Nephron progenitor cell (in vitro differentiated cells): ENCODE data around the gene TMEM11.

ENCODE experiments used
- DNase-seq: peaks from one replicate; pipeline ENCODE4 v3.0.0; 2021
- H3K27ac Mint-ChIP-seq: 2 replicates; pipeline ENCODE4 v1.8.0; 2021; ENCODE audit warnings: mild to moderate bottlenecking, moderate library complexity, mixed read lengths
- H3K27me3 Mint-ChIP-seq: 2 replicates; pipeline ENCODE4 v1.8.0; 2021; ENCODE audit warnings: mild to moderate bottlenecking, low read depth, mixed read lengths; ENCODE audit not compliant: poor library complexity
- H3K36me3 Mint-ChIP-seq: 2 replicates; pipeline ENCODE4 v1.8.0; 2021; ENCODE audit warnings: low read depth, mixed read lengths
- H3K4me1 Mint-ChIP-seq: 2 replicates; pipeline ENCODE4 v1.8.0; 2021; ENCODE audit warnings: mixed read lengths
- H3K4me3 Mint-ChIP-seq: 2 replicates; pipeline ENCODE4 v1.8.0; 2021; ENCODE audit warnings: mild to moderate bottlenecking, moderate library complexity, mixed read lengths
- H3K9me3 Mint-ChIP-seq: 2 replicates; pipeline ENCODE4 v1.8.0; 2021; ENCODE audit warnings: mild to moderate bottlenecking, moderate library complexity, mixed read lengths
- CTCF ChIP-seq: fragments of 200-600 bp; sonication (generic); IDR thresholded peaks from 2 replicates; pipeline ENCODE4 v1.5.0; 2021; ENCODE audit warnings: antibody characterized with exemption

The TMEM11 gene

GRCh38 chr17:21239680-21240368 is 25.9 kb upstream of the TMEM11 start:
- DNase-seq: peak; percentile 24
- no peaks in the 10 kb centered on the region for H3K9me3 Mint-ChIP-seq
- peak overlapping the region; percentile 51 for H3K27ac Mint-ChIP-seq
- peak; percentile 53 for TF ChIP-seq CTCF
- H3K36me3 Mint-ChIP-seq: no peaks in the 10 kb centered on the region
- no peaks in the 10 kb centered on the region for H3K27me3 Mint-ChIP-seq
- H3K4me3 Mint-ChIP-seq: no peak overlapping the region
- peaks cover 47% of the 10 kb centered on the region for H3K4me1 Mint-ChIP-seq

GRCh38 chr17:21235921-21236320 is 22.0 kb upstream of the TMEM11 start:
- no peaks in the 10 kb centered on the region for H3K27me3 Mint-ChIP-seq
- peaks cover 15% of the 10 kb centered on the region for H3K36me3 Mint-ChIP-seq
- no peak overlapping the region for H3K27ac Mint-ChIP-seq
- no peak for DNase-seq
- no peak overlapping the region for H3K4me3 Mint-ChIP-seq
- H3K4me1 Mint-ChIP-seq: peaks cover 25% of the 10 kb centered on the region
- H3K9me3 Mint-ChIP-seq: peaks cover 20% of the 10 kb centered on the region
- TF ChIP-seq CTCF: no peak

- Mint-ChIP-seq H3K9me3 (peaks cover 20% of the 10 kb centered on the region), H3K27me3 (no peaks in the 10 kb centered on the region), H3K4me1 (peaks cover 5% of the 10 kb centered on the region), H3K4me3 (no peak overlapping the region), H3K36me3 (peaks cover 15% of the 10 kb centered on the region), H3K27ac (no peak overlapping the region)
- DNase-seq: no peak
- TF ChIP-seq CTCF: no peak
Observed at GRCh38 chr17:21233581-21234347, 19.8 kb upstream of the TMEM11 start.

- TF ChIP-seq CTCF: no peak
- no peak for DNase-seq
- Mint-ChIP-seq H3K36me3 (peaks cover 15% of the 10 kb centered on the region), H3K27ac (no peak overlapping the region), H3K27me3 (peaks cover 4% of the 10 kb centered on the region), H3K4me3 (no peak overlapping the region), H3K4me1 (no peaks in the 10 kb centered on the region), H3K9me3 (peaks cover 20% of the 10 kb centered on the region)
Observed at GRCh38 chr17:21232033-21232749, 18.2 kb upstream of the TMEM11 start.

- Mint-ChIP-seq H3K4me1 (no peaks in the 10 kb centered on the region), H3K9me3 (peaks cover 20% of the 10 kb centered on the region), H3K4me3 (no peak overlapping the region), H3K36me3 (peaks cover 15% of the 10 kb centered on the region), H3K27ac (no peak overlapping the region), H3K27me3 (peaks cover 4% of the 10 kb centered on the region)
- no peak for DNase-seq
- no peak for TF ChIP-seq CTCF
Observed at GRCh38 chr17:21231533-21231932, 17.6 kb upstream of the TMEM11 start.
